Uterus (tissue), 2 donors: ENCODE data around the gene TMCO4.

ENCODE experiments used
- CTCF ChIP-seq, 4 experiments: fragments of 200-600 bp in 2 of 4; fragments of 450-650 bp in 2 of 4; sonication (generic) in 2 of 4; IDR thresholded peaks; one replicate each; pipeline ENCODE4 v1.5.1; 2016 to 2019; ENCODE audit warnings: antibody characterized with exemption in 4 of 4, mild to moderate bottlenecking in 2 of 4, moderate library complexity in 1 of 4
- POLR2A ChIP-seq, 2 donors: fragments of 450-650 bp; IDR thresholded peaks; one replicate each; pipeline ENCODE4 v1.6.1; 2016; ENCODE audit warnings: antibody characterized with exemption in 2 of 2, mild to moderate bottlenecking in 1 of 2, moderate library complexity in 1 of 2

- TF ChIP-seq CTCF (IDR thresholded peaks at IDR 0.05) (no peak), POLR2A (IDR thresholded peaks at IDR 0.05) (no peak)
Observed at GRCh38 chr1:19728413-19729145, 71.1 kb downstream of the TMCO4 start.
